Body of pancreas (tissue), 4 donors: ENCODE measurements around the gene KCNMB2.

Source experiments
- CTCF ChIP-seq, 7 experiments: fragments of 450-650 bp in 4 of 7; fragments of 200-600 bp in 3 of 7; sonication (generic) in 3 of 7; IDR thresholded peaks; one replicate each; pipeline ENCODE4 v1.5.1; 2016 to 2019; ENCODE audit warnings: antibody characterized with exemption in 7 of 7
- POLR2A ChIP-seq, 3 donors: fragments of 450-650 bp; IDR thresholded peaks; one replicate each; pipeline ENCODE4 v1.6.1; 2016; ENCODE audit warnings: antibody characterized with exemption in 3 of 3, mild to moderate bottlenecking in 2 of 3

DNA sequence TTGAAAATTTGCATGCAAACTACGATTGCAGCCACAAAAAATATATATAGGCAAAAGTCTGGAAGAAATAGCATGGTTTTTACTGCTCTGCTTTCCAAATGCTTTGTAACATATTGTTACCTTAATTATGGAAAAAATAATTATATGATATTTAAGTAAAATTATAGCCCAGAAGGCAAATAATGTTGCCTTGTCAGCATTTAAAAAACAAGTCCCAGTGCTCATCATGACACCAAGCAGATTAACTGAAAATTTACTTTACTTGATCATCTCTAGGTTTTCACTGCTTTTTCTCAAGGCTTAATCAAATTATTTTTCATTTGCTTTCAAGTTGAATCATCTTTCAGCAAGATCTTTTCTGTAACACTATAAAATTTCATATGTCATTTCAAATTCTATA is 272.5 kb downstream of the KCNMB2 start:
- TF ChIP-seq CTCF (IDR thresholded peaks at IDR 0.05) (no peak), POLR2A (IDR thresholded peaks at IDR 0.05) (no peak)
